ENCODE data around the gene FRMD4B.

The FRMD4B gene

DNA sequence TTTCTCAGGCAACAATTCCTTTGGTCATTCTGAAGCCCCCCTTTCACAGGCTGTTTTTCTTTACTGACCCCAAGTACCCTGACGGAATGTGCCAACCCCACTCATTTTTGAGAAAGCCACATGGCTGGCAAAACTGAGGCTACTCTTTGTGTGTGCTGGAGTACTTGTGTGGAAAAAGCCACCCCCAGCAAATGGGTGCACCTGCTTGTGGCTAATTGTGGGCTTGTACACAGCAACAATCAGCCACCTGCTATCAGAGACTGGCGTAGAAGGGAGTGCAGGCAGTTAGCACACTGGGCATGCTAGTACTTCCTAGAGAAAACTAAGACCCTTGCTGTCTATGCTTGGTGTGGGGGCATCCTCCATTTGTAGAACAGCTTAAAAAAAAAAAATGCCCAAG is 153.4 kb downstream of the FRMD4B start:
- Histone ChIP-seq H3K4me3 (ENCODE audit: low read length) (no peak overlapping the region), H3K27me3 (ENCODE audit: insufficient read depth, low read length) (no peaks in the 10 kb centered on the region), H3K9me3 (ENCODE audit: insufficient read depth, low read depth, low read length) (no peaks in the 10 kb centered on the region), H3K9ac (ENCODE audit: low read depth, low read length) (no peak overlapping the region), H3K4me1 (ENCODE audit: insufficient read depth, low read length) (peaks cover 9% of the 10 kb centered on the region), H3K27ac (ENCODE audit: low read length) (no peak overlapping the region), H3K36me3 (ENCODE audit: insufficient read depth, low read depth, low read length) (no peaks in the 10 kb centered on the region)

GRCh38 chr3:69231929-69232440 is 153.9 kb downstream of the FRMD4B start:
- no peak overlapping the region for H3K9ac ChIP-seq (ENCODE audit: low read depth, low read length)
- no peaks in the 10 kb centered on the region for H3K9me3 ChIP-seq (ENCODE audit: insufficient read depth, low read depth, low read length)
- H3K36me3 ChIP-seq (ENCODE audit: insufficient read depth, low read depth, low read length) = no peaks in the 10 kb centered on the region
- H3K4me1 ChIP-seq (ENCODE audit: insufficient read depth, low read length) = peaks cover 6% of the 10 kb centered on the region
- no peaks in the 10 kb centered on the region for H3K27me3 ChIP-seq (ENCODE audit: insufficient read depth, low read length)
- H3K27ac ChIP-seq (ENCODE audit: low read length) = no peak overlapping the region
- H3K4me3 ChIP-seq (ENCODE audit: low read length) = no peak overlapping the region

DNA sequence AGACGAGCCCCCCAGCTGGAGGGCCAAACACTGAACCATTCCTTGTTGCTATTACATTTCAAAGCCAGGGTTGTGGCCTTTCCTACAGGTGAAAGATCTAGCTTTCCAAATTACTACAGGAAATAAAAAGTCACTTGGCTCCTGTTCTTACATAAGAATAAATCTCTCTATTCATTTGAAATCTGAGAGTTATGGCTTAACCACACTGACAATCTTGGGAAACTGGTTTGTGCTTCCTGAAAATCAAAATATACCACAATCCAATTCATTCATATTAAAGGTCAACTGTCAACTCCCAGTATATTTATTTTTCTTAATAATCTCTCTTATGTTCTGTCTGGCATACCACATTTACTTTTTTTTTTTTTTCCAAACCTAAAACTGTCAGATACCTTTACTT is 159.8 kb downstream of the FRMD4B start:
- Histone ChIP-seq H3K9ac (ENCODE audit: low read depth, low read length) (no peak overlapping the region), H3K9me3 (ENCODE audit: insufficient read depth, low read depth, low read length) (no peaks in the 10 kb centered on the region), H3K36me3 (ENCODE audit: insufficient read depth, low read depth, low read length) (no peaks in the 10 kb centered on the region), H3K4me1 (ENCODE audit: insufficient read depth, low read length) (no peaks in the 10 kb centered on the region), H3K27ac (ENCODE audit: low read length) (no peak overlapping the region), H3K27me3 (ENCODE audit: insufficient read depth, low read length) (no peaks in the 10 kb centered on the region), H3K4me3 (ENCODE audit: low read length) (no peak overlapping the region)

- no peak overlapping the region for H3K9ac ChIP-seq (ENCODE audit: low read depth, low read length)
- no peaks in the 10 kb centered on the region for H3K9me3 ChIP-seq (ENCODE audit: insufficient read depth, low read depth, low read length)
- no peak overlapping the region for H3K4me3 ChIP-seq (ENCODE audit: low read length)
- no peak overlapping the region for H3K27ac ChIP-seq (ENCODE audit: low read length)
- H3K27me3 ChIP-seq (ENCODE audit: insufficient read depth, low read length) = no peaks in the 10 kb centered on the region
- H3K4me1 ChIP-seq (ENCODE audit: insufficient read depth, low read length) = no peaks in the 10 kb centered on the region
- H3K36me3 ChIP-seq (ENCODE audit: insufficient read depth, low read depth, low read length) = no peaks in the 10 kb centered on the region
Measured at GRCh38 chr3:69219101-69219708, 166.7 kb downstream of the FRMD4B start.

DNA sequence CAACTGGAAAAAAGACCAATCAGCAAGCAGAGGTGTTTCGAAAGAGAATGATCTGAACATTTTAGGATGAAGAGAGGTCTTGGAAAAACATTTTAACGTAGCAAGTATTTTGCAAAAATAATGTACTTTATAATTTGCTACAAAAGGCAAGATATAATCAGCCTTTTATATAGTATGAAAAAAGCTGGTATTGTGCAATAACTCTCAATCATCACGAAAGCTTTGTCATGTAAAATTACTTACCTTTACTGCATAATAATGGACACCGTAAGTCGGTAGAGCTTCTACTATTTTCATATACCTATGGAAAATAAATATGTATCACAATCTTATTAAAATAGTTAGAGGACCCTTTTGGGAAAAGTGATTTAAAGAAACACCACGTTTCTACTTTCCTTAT is 167.8 kb downstream of the FRMD4B start:
- H3K27ac ChIP-seq (ENCODE audit: low read length) = no peak overlapping the region
- no peak overlapping the region for H3K9ac ChIP-seq (ENCODE audit: low read depth, low read length)
- no peaks in the 10 kb centered on the region for H3K9me3 ChIP-seq (ENCODE audit: insufficient read depth, low read depth, low read length)
- H3K27me3 ChIP-seq (ENCODE audit: insufficient read depth, low read length) = no peaks in the 10 kb centered on the region
- no peaks in the 10 kb centered on the region for H3K4me1 ChIP-seq (ENCODE audit: insufficient read depth, low read length)
- H3K4me3 ChIP-seq (ENCODE audit: low read length) = no peak overlapping the region
- no peaks in the 10 kb centered on the region for H3K36me3 ChIP-seq (ENCODE audit: insufficient read depth, low read depth, low read length)

GRCh38 chr3:69216981-69217380 is 168.9 kb downstream of the FRMD4B start:
- Histone ChIP-seq H3K9ac (ENCODE audit: low read depth, low read length) (no peak overlapping the region), H3K27ac (ENCODE audit: low read length) (no peak overlapping the region), H3K4me3 (ENCODE audit: low read length) (no peak overlapping the region), H3K36me3 (ENCODE audit: insufficient read depth, low read depth, low read length) (no peaks in the 10 kb centered on the region), H3K4me1 (ENCODE audit: insufficient read depth, low read length) (no peaks in the 10 kb centered on the region), H3K9me3 (ENCODE audit: insufficient read depth, low read depth, low read length) (no peaks in the 10 kb centered on the region), H3K27me3 (ENCODE audit: insufficient read depth, low read length) (no peaks in the 10 kb centered on the region)

DNA sequence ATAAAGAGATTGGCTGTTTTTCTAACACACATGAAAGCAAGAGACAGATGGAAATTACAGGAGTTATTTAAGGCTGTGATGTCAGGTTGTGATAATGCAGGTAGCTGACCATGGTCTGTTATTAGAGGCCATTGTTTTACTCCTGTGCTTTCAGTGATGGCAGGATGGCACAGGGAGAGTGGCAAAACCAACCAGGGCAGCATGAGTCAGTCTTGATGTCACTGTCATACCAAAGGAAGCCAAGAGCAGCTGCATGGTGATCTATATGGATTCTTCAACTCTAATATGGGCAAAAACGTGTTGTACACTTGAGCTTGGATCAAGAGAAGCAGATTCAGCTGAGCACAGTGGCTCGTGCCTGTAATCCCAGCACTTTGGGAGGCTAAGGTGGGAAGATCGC is 171.6 kb downstream of the FRMD4B start:
- H3K27ac ChIP-seq (ENCODE audit: low read length) = no peak overlapping the region
- no peaks in the 10 kb centered on the region for H3K4me1 ChIP-seq (ENCODE audit: insufficient read depth, low read length)

GRCh38 chr3:69212411-69213160 is 173.3 kb downstream of the FRMD4B start:
- Histone ChIP-seq H3K27ac (ENCODE audit: low read length) (no peak overlapping the region), H3K9ac (ENCODE audit: low read depth, low read length) (no peak overlapping the region), H3K36me3 (ENCODE audit: insufficient read depth, low read depth, low read length) (no peaks in the 10 kb centered on the region), H3K27me3 (ENCODE audit: insufficient read depth, low read length) (no peaks in the 10 kb centered on the region), H3K4me1 (ENCODE audit: insufficient read depth, low read length) (no peaks in the 10 kb centered on the region), H3K9me3 (ENCODE audit: insufficient read depth, low read depth, low read length) (no peaks in the 10 kb centered on the region), H3K4me3 (ENCODE audit: low read length) (no peak overlapping the region)

More for the DNA sequence above, 171.6 kb downstream of the FRMD4B start:
- Histone ChIP-seq H3K4me3 (ENCODE audit: low read length) (no peak overlapping the region), H3K9me3 (ENCODE audit: insufficient read depth, low read depth, low read length) (no peaks in the 10 kb centered on the region), H3K9ac (ENCODE audit: low read depth, low read length) (no peak overlapping the region), H3K27me3 (ENCODE audit: insufficient read depth, low read length) (no peaks in the 10 kb centered on the region), H3K36me3 (ENCODE audit: insufficient read depth, low read depth, low read length) (no peaks in the 10 kb centered on the region)

- Histone ChIP-seq H3K4me1 (ENCODE audit: insufficient read depth, low read length) (no peaks in the 10 kb centered on the region), H3K4me3 (ENCODE audit: low read length) (no peak overlapping the region), H3K9me3 (ENCODE audit: insufficient read depth, low read depth, low read length) (no peaks in the 10 kb centered on the region), H3K27me3 (ENCODE audit: insufficient read depth, low read length) (no peaks in the 10 kb centered on the region), H3K36me3 (ENCODE audit: insufficient read depth, low read depth, low read length) (no peaks in the 10 kb centered on the region), H3K9ac (ENCODE audit: low read depth, low read length) (no peak overlapping the region), H3K27ac (ENCODE audit: low read length) (no peak overlapping the region)
Measured at GRCh38 chr3:69210068-69210730, 175.7 kb downstream of the FRMD4B start.

DNA sequence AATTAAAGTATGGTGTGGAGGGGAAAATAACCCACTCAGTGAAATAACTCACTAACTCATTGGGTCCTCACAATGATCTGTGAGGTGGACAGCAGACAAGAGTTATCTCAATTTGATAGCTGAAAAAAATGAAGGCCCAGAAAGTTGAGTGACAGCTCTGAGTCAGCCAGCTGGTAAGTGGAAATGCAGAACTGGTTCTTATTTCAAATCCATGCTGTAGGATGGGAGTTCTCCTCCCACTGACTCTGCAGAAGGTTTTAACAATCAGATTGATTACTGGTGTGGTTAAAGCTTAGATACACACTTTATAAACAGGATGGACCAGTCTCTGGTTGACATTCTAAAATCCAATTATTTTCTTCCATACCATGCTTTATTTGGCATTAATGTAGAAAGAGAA is 176.5 kb downstream of the FRMD4B start:
- Histone ChIP-seq H3K27ac (ENCODE audit: low read length) (no peak overlapping the region), H3K9me3 (ENCODE audit: insufficient read depth, low read depth, low read length) (no peaks in the 10 kb centered on the region), H3K36me3 (ENCODE audit: insufficient read depth, low read depth, low read length) (no peaks in the 10 kb centered on the region), H3K9ac (ENCODE audit: low read depth, low read length) (no peak overlapping the region), H3K4me1 (ENCODE audit: insufficient read depth, low read length) (no peaks in the 10 kb centered on the region), H3K4me3 (ENCODE audit: low read length) (no peak overlapping the region), H3K27me3 (ENCODE audit: insufficient read depth, low read length) (no peaks in the 10 kb centered on the region)

- no peak overlapping the region for H3K27ac ChIP-seq (ENCODE audit: low read length)
- H3K9me3 ChIP-seq (ENCODE audit: insufficient read depth, low read depth, low read length) = no peaks in the 10 kb centered on the region
- H3K27me3 ChIP-seq (ENCODE audit: insufficient read depth, low read length) = no peaks in the 10 kb centered on the region
- no peaks in the 10 kb centered on the region for H3K36me3 ChIP-seq (ENCODE audit: insufficient read depth, low read depth, low read length)
- H3K9ac ChIP-seq (ENCODE audit: low read depth, low read length) = no peak overlapping the region
- H3K4me3 ChIP-seq (ENCODE audit: low read length) = no peak overlapping the region
- H3K4me1 ChIP-seq (ENCODE audit: insufficient read depth, low read length) = no peaks in the 10 kb centered on the region
Measured at GRCh38 chr3:69207031-69207430, 178.9 kb downstream of the FRMD4B start.

GRCh38 chr3:69205385-69205784 is 180.5 kb downstream of the FRMD4B start:
- Histone ChIP-seq H3K27me3 (ENCODE audit: insufficient read depth, low read length) (no peaks in the 10 kb centered on the region), H3K27ac (ENCODE audit: low read length) (no peak overlapping the region), H3K36me3 (ENCODE audit: insufficient read depth, low read depth, low read length) (no peaks in the 10 kb centered on the region), H3K9ac (ENCODE audit: low read depth, low read length) (no peak overlapping the region), H3K9me3 (ENCODE audit: insufficient read depth, low read depth, low read length) (no peaks in the 10 kb centered on the region), H3K4me3 (ENCODE audit: low read length) (no peak overlapping the region), H3K4me1 (ENCODE audit: insufficient read depth, low read length) (peaks cover 7% of the 10 kb centered on the region)
